Tibial nerve (tissue), 4 donors: Measurements from ENCODE around the gene LSM2.

Experiments used
- EP300 ChIP-seq, 2 donors: sonication (generic); formaldehyde crosslinking; IDR thresholded peaks; one replicate each; pipeline ENCODE4 v1.6.1; 2017; ENCODE audit warnings: antibody characterized with exemption in 2 of 2, mild to moderate bottlenecking in 1 of 2
- POLR2A ChIP-seq, 2 donors: fragments of 450-650 bp; IDR thresholded peaks; one replicate each; pipeline ENCODE4 v1.6.1; 2017; ENCODE audit warnings: antibody characterized with exemption in 2 of 2, mild to moderate bottlenecking in 2 of 2, moderate library complexity in 2 of 2
- TF ChIP-seq, protein P1 (sequence below), 5 experiments: fragments of 200-600 bp in 3 of 5; fragments of 450-650 bp in 2 of 5; sonication (generic) in 3 of 5; IDR thresholded peaks; one replicate each; pipeline ENCODE4 v1.5.1; 2016 to 2019; ENCODE audit warnings: antibody characterized with exemption in 5 of 5, mild to moderate bottlenecking in 3 of 5, moderate library complexity in 2 of 5

DNA sequence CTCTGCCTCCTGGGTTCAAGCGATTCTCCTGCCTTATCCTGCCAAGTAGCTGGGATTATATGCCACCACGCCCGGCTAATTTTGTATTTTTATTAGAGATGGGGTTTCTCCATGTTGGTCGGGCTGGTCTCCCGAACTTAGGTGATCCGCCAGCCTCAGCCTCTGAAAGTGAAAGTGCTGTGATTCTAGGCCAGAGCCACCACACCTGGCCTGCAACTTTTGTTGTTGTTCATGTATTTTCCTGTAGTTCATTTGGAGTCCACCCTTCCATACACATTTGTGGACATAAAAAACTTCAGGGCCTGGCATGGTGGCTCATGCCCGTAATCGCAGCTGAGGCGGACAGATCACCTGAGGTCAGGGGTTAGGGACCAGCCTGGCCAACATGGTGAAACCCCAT is 35.3 kb upstream of the LSM2 start:
- TF ChIP-seq, protein P1, sequence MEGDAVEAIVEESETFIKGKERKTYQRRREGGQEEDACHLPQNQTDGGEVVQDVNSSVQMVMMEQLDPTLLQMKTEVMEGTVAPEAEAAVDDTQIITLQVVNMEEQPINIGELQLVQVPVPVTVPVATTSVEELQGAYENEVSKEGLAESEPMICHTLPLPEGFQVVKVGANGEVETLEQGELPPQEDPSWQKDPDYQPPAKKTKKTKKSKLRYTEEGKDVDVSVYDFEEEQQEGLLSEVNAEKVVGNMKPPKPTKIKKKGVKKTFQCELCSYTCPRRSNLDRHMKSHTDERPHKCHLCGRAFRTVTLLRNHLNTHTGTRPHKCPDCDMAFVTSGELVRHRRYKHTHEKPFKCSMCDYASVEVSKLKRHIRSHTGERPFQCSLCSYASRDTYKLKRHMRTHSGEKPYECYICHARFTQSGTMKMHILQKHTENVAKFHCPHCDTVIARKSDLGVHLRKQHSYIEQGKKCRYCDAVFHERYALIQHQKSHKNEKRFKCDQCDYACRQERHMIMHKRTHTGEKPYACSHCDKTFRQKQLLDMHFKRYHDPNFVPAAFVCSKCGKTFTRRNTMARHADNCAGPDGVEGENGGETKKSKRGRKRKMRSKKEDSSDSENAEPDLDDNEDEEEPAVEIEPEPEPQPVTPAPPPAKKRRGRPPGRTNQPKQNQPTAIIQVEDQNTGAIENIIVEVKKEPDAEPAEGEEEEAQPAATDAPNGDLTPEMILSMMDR (IDR thresholded peaks at IDR 0.05): no peak
- TF ChIP-seq EP300 (IDR thresholded peaks at IDR 0.05): no peak
- TF ChIP-seq POLR2A (IDR thresholded peaks at IDR 0.05): no peak
